HepG2 (cell line): ENCODE measurements around the gene SCYGR2. TPM values are rescaled to one million over a fixed set of nuclear protein-coding genes. Genes with fewer than 3 reads are reported as not detected.

Experiments
- ATAC-seq: fragments of 200-7000 bp; cut with Tn5 transposase; 3 replicates; pipeline ENCODE4 v1.9.1; 2020; ENCODE audit warnings: mild to moderate bottlenecking, moderate library complexity
- BruUV-seq: library from RNA; stranded (reverse); fragments of 400-500 nt; replicated peaks from 2 replicates; lab custom pipeline; 2021; lab: Mats Ljungman, UMichigan
- CTCF ChIA-PET: fragments of 300-600 bp; formaldehyde crosslinking; extraction: SDS; loops from one replicate; lab custom pipeline; 2021; ENCODE audit warnings: low total read pairs, inconsistent platforms, low intra/inter-chr PET ratio; lab: Yijun Ruan, JAX
- POLR2A ChIA-PET: fragments of 350-600 bp; sonication (Branson Sonifier 250); formaldehyde crosslinking; loops from one replicate; lab custom pipeline; 2020; ENCODE audit warnings: antibody characterized with exemption, inconsistent platforms; lab: Yijun Ruan, JAX
- DNase-seq: peaks from one replicate; pipeline ENCODE4 v3.0.0-alpha.2; 2015; ENCODE audit warnings: low spot score
- FAIRE-seq: peaks from 3 replicates; lab custom pipeline; 2011; peaks lifted over from hg19 to GRCh38; lab: Jason Lieb, UNC
- H2AFZ ChIP-seq: one replicate; pipeline ENCODE4 v1.6.1; 2011; ENCODE audit warnings: low read length, inconsistent platforms
- H3K27ac ChIP-seq: fragments of 300-600 bp; 3 replicates; pipeline ENCODE4 v1.8.0; 2011; ENCODE audit warnings: mixed run types, mild to moderate bottlenecking, mixed read lengths, low read length, inconsistent platforms; ENCODE audit not compliant: insufficient read depth; ENCODE audit errors: extremely low read length
- H3K27me3 ChIP-seq, 2 experiments: fragments of 200-600 bp in 1 of 2; 2 replicates in 1 of 2; 3 replicates in 1 of 2; pipeline versions ENCODE4 v1.6.0 to v1.8.0; 2011; ENCODE audit warnings: low read length in 2 of 2, mild to moderate bottlenecking in 2 of 2, moderate library complexity in 2 of 2, inconsistent platforms in 1 of 2; ENCODE audit not compliant: insufficient read depth in 2 of 2, control insufficient read depth in 1 of 2
- H3K36me3 ChIP-seq, 2 experiments: fragments of 200-600 bp in 1 of 2; replicated peaks in 1 of 2; 2 replicates in 1 of 2; 3 replicates in 1 of 2; pipeline versions ENCODE4 v1.5.1 to v1.8.0; 2011; ENCODE audit warnings: low read length in 2 of 2, inconsistent platforms in 1 of 2; ENCODE audit not compliant: insufficient read depth in 2 of 2, control insufficient read depth in 1 of 2
- H3K4me1 ChIP-seq: 2 replicates; pipeline ENCODE4 v1.5.1; 2012; ENCODE audit warnings: low read length, inconsistent platforms; ENCODE audit not compliant: insufficient read depth
- H3K4me2 ChIP-seq: 2 replicates; pipeline ENCODE4 v1.6.0; 2011; ENCODE audit warnings: low read depth, low read length, inconsistent platforms
- H3K4me3 ChIP-seq, 3 experiments: fragments of 200-600 bp in 1 of 3; sonication (generic), shearing (Covaris generic) in 1 of 3; replicated peaks in 1 of 3; 2 replicates each; pipeline ENCODE4 v1.5.1; 2011 to 2016; ENCODE audit warnings: low read length in 3 of 3, inconsistent platforms in 2 of 3, low read depth in 2 of 3, mild to moderate bottlenecking in 2 of 3, control low read depth in 1 of 3, mixed read lengths in 1 of 3; ENCODE audit not compliant: insufficient read depth in 1 of 3
- H3K79me2 ChIP-seq: one replicate; pipeline ENCODE4 v1.6.1; 2011; ENCODE audit warnings: low read length, inconsistent platforms; ENCODE audit not compliant: insufficient read depth
- H3K9ac ChIP-seq: 2 replicates; pipeline ENCODE4 v1.6.0; 2011; ENCODE audit warnings: mild to moderate bottlenecking, low read depth, low read length, inconsistent platforms; ENCODE audit not compliant: insufficient read depth
- H3K9me3 ChIP-seq: 2 replicates; pipeline ENCODE4 v1.5.1; 2012; ENCODE audit warnings: mild to moderate bottlenecking, low read length
- H4K20me1 ChIP-seq: 2 replicates; pipeline ENCODE4 v1.6.0; 2011; ENCODE audit warnings: inconsistent platforms, mild to moderate bottlenecking, low read length, moderate library complexity; ENCODE audit not compliant: insufficient read depth
- CBX5 ChIP-seq: sonication (generic); formaldehyde crosslinking; IDR thresholded peaks from 2 replicates; pipeline ENCODE4 v1.4.0; 2020; ENCODE audit warnings: missing genetic modification reagents, borderline replicate concordance
- JUN ChIP-seq: sonication (generic); formaldehyde crosslinking; IDR thresholded peaks from 2 replicates; pipeline ENCODE4 v1.4.0; 2020; ENCODE audit warnings: mild to moderate bottlenecking, missing genetic modification reagents
- MAFF ChIP-seq: IDR thresholded peaks from 2 replicates; pipeline ENCODE4 v1.6.1; 2011; ENCODE audit warnings: low read depth, low read length, improper control_type of control experiment
- NBN ChIP-seq: fragments of 450-650 bp; conservative IDR thresholded peaks from 2 replicates; pipeline ENCODE4 v1.6.1; 2017
- ONECUT2 ChIP-seq: sonication (generic); formaldehyde crosslinking; IDR thresholded peaks from 2 replicates; pipeline ENCODE4 v1.4.0; 2020; ENCODE audit warnings: missing genetic modification reagents
- RXRB ChIP-seq: IDR thresholded peaks from 2 replicates; pipeline ENCODE4 v1.6.1; 2016; ENCODE audit warnings: borderline replicate concordance, missing genetic modification reagents, missing compliant biosample characterization
- SALL2 ChIP-seq: sonication (generic); formaldehyde crosslinking; IDR thresholded peaks from 2 replicates; pipeline ENCODE4 v1.8.1; 2023; ENCODE audit warnings: mild to moderate bottlenecking, missing genetic modification reagents, inconsistent platforms
- STAG1 ChIP-seq: sonication (generic); formaldehyde crosslinking; IDR thresholded peaks from 2 replicates; pipeline ENCODE4 v1.4.0; 2020; ENCODE audit warnings: missing genetic modification reagents
- ZNF256 ChIP-seq: sonication (generic); formaldehyde crosslinking; conservative IDR thresholded peaks from 2 replicates; pipeline ENCODE4 v1.4.0; 2020; ENCODE audit warnings: missing genetic modification reagents
- ZNF354B ChIP-seq: sonication (generic); formaldehyde crosslinking; IDR thresholded peaks from 2 replicates; pipeline ENCODE4 v1.8.0; 2022; ENCODE audit warnings: mild to moderate bottlenecking, missing genetic modification reagents
- ZNF367 ChIP-seq: sonication (generic); formaldehyde crosslinking; IDR thresholded peaks from 2 replicates; pipeline ENCODE4 v1.4.0; 2020; ENCODE audit warnings: missing genetic modification reagents, borderline replicate concordance
- ZSCAN22 ChIP-seq: sonication (generic); formaldehyde crosslinking; IDR thresholded peaks from 2 replicates; pipeline ENCODE4 v1.4.0; 2020; ENCODE audit warnings: mild to moderate bottlenecking, missing genetic modification reagents
- WGBS: methylation state at CpG from one replicate; pipeline ENCODE4 v1.1.6; 2017; ENCODE audit warnings: low lambda C conversion rate; 5-methylcytosine and 5-hydroxymethylcytosine counted together
- in situ Hi-C: cut with HindIII; loops from 2 replicates; pipeline ENCODE4 v1.10.0; 2017; ENCODE audit warnings: low pct_unique_long_range_greater_than_20kb; ENCODE audit not compliant: extremely low pct_ligation_motif_present
- intact Hi-C: fragments of 100-400 bp; cut with micrococcal nuclease; formaldehyde crosslinking; loops from one replicate; pipeline ENCODE4 v1.10.0; 2022; ENCODE audit not compliant: unreplicated experiment
- polyA plus RNA-seq, 8 experiments: library from polyadenylated mRNA; depleted of rRNA in 3 of 8; stranded (reverse) in 7 of 8; unstranded in 1 of 8; fragments of >200 nt; fragmentation: Illumina TruSeq in 4 of 8; extraction: Trizol in 4 of 8; gene quantifications; 2 replicates each; pipeline versions ENCODE4 v1.2.1 to v1.2.3, GENCODE V29; 2011 to 2016; ENCODE audit warnings: low read depth in 4 of 8, missing spikeins in 1 of 8, mixed read lengths in 1 of 8; ENCODE audit not compliant: insufficient read depth in 1 of 8
- total RNA-seq, 5 experiments: library from RNA; depleted of rRNA; stranded (reverse); fragments of >200 nt; fragmentation: Illumina TruSeq; extraction: Trizol; gene quantifications; 2 replicates each; pipeline ENCODE4 v1.2.3, GENCODE V29; 2016; ENCODE audit warnings: low read depth in 1 of 5
- TF ChIP-seq, protein P1 (sequence below): sonication (generic); formaldehyde crosslinking; IDR thresholded peaks from 2 replicates; pipeline ENCODE4 v1.8.0; 2022; ENCODE audit warnings: low read depth, missing genetic modification reagents
- TF ChIP-seq, protein P2 (sequence below): sonication (generic); formaldehyde crosslinking; IDR thresholded peaks from 2 replicates; pipeline ENCODE4 v1.4.0; 2020; ENCODE audit warnings: missing genetic modification reagents, low read depth, mild to moderate bottlenecking, borderline replicate concordance

Gene SCYGR2
- total and polyA plus RNA-seq, 2 of the 13 experiments (the other 11 are each of a cell fraction or from before 2014, with no cell fraction given), result not detected

DNA sequence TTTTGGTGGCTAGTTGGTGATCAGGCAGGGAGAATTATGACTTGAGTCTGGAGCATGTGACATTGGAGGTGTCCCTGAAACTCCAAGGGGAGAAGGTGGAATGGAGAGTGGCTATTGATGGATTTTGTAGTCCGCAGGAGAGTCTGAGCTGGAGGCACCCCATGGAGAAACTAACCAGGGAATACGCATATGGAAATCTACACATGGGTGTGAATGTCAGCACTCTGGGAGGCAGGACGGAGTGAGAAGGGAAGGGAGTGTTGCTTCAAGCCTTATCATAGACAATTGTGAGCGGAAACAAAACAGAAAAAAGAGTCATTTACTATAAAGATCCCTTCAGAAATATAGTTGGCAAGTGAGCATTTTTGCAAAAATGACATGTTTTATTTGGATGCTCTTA is 17.9 kb downstream of the SCYGR2 start:
- H3K4me3 ChIP-seq, result no peak overlapping the region
- H3K4me2 ChIP-seq, result no peak overlapping the region
- H2AFZ ChIP-seq, result no peak overlapping the region
- no peaks in the 10 kb centered on the region for H3K79me2 ChIP-seq
- FAIRE-seq (no peak), ATAC-seq (no peak), DNase-seq (no peak)
- H4K20me1 ChIP-seq, result no peaks in the 10 kb centered on the region
- H3K4me1 ChIP-seq, result peaks cover 33% of the 10 kb centered on the region
- TF ChIP-seq RXRB (CRISPR knock-in tag) (no peak), MAFF (no peak), SALL2 (CRISPR knock-in tag) (no peak), ZNF367 (CRISPR knock-in tag) (no peak)
- in situ Hi-C loops (no loop called here), intact Hi-C loops (no loop called here)
- no peak overlapping the region for H3K27ac ChIP-seq
- CTCF ChIA-PET, result no interaction called here
- H3K27me3 ChIP-seq, result no peaks in the 10 kb centered on the region; a peak in 2 of 5 replicates
- WGBS, result 68% methylated on average over 4 of the region's 4 CpGs
- BruUV-seq, result no TSS peak
- H3K9ac ChIP-seq, result no peak overlapping the region
- H3K36me3 ChIP-seq, result no peaks in the 10 kb centered on the region
- POLR2A ChIA-PET, result no interaction called here
- H3K9me3 ChIP-seq, result no peaks in the 10 kb centered on the region

DNA sequence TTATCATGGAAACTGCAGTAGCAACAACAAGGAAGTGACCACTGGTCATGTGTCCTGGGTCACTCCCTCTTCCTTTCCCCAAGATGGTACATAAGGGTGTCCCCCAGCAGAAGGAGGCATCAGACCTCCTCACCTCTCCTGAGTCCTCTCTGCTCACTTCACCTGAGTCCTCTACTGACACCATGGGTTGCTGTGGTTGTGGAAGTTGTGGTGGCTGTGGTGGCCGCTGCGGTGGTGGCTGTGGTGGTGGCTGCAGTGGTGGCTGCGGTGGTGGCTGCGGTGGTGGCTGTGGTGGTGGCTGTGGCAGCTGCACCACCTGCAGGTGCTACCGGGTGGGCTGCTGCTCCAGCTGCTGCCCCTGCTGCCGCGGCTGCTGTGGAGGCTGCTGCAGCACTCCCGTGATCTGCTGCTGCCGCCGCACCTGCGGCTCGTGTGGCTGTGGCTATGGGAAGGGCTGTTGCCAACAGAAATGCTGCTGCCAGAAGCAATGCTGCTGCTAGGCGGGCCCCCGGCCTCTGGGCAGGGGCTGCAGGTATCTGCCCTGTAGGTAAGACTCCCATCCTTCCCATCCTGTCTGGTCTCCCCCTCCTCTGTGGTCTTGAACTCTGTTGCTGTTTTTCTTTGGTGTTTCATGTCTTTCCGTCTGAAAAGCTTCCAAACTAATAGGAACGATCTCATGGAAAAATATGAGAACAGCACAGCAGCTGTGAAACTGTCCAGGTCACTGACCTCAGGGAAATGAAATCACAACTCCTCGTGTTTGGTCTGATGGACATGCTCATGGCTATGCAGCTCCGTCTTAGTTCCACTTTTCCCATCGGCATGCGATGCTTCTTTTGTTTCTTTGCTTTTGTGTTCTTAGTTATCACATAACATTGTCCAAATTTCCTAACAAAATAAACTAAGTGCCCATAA is 18.9 kb downstream of the SCYGR2 start, which contains the start of gene SCYGR4:
Gene SCYGR4, plus strand, starts transcription at position 183 of the 915 bp plus-strand sequence. Its CDS starts 0 bp downstream, at position 183.
- ATAC-seq (no peak), FAIRE-seq (no peak), DNase-seq (no peak)
- Histone ChIP-seq H3K4me1 (peaks cover 33% of the 10 kb centered on the region), H3K27ac (no peak within 1 kb of the TSS), H3K9me3 (no peaks in the 10 kb centered on the region), H3K27me3 (no peaks in the 10 kb centered on the region; a peak in 2 of 5 replicates), H3K79me2 (no peaks in the 10 kb centered on the region), H4K20me1 (no peaks in the 10 kb centered on the region), H3K36me3 (no peaks in the 10 kb centered on the region), H3K9ac (no peak within 1 kb of the TSS), H2AFZ (no peak within 1 kb of the TSS), H3K4me3 (no peak within 1 kb of the TSS), H3K4me2 (peak within 1 kb of the TSS; percentile 8; the same call in 1 of the 2 replicates)
- 68% methylated on average over 19 of the region's 20 CpGs for WGBS
- in situ Hi-C loops (no loop called here), intact Hi-C loops (no loop called here)
- POLR2A ChIA-PET, result no interaction called here
- no TSS peak for BruUV-seq
- TF ChIP-seq ZNF354B (no peak), CBX5 (CRISPR knock-in tag) (no peak), ONECUT2 (CRISPR knock-in tag) (no peak), STAG1 (CRISPR knock-in tag) (no peak), NBN (no peak), ZSCAN22 (no peak), ZNF256 (CRISPR knock-in tag) (no peak), JUN (CRISPR knock-in tag) (no peak)
- TF ChIP-seq, protein P1, sequence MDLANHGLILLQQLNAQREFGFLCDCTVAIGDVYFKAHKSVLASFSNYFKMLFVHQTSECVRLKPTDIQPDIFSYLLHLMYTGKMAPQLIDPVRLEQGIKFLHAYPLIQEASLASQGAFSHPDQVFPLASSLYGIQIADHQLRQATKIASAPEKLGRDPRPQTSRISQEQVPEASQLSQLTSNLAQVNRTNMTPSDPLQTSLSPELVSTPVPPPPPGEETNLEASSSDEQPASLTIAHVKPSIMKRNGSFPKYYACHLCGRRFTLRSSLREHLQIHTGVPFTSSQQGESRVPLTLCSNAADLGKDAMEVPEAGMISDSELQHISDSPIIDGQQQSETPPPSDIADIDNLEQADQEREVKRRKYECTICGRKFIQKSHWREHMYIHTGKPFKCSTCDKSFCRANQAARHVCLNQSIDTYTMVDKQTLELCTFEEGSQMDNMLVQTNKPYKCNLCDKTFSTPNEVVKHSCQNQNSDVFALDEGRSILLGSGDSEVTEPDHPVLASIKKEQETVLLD (CRISPR knock-in tag), result no peak
- TF ChIP-seq, protein P2, sequence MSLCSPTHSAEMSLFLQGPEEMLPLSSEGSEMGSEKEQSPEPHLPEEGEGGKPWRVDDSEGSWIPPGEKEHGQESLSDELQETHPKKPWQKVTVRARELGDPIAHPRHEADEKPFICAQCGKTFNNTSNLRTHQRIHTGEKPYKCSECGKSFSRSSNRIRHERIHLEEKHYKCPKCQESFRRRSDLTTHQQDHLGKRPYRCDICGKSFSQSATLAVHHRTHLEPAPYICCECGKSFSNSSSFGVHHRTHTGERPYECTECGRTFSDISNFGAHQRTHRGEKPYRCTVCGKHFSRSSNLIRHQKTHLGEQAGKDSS (CRISPR knock-in tag), result no peak
- CTCF ChIA-PET, result no interaction called here
